ENCODE data around the gene ISM2.

DNA sequence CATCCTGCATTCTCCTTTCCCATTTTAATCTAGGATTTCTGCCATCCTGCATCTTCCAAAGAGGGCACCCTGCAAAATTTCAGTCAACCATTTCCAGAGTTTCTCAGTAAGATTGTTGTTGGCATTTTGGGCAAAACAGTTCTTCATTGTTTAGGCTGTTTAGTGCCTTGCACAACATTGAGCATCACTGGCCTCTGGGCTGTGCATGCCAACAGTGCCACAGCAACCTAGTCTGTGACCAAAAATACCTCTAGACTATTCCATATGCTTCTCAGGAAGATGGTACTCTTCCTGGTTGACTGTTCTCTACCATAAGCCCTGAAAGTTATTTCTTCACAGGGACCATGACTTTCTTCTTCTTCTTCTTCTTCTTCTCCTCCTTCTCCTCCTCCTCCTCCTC lies 32.5 kb upstream of the ISM2 start:
- TF ChIP-seq CTCF (IDR thresholded peaks at IDR 0.05; ENCODE audit: borderline replicate concordance, extremely low read depth, low read length, poor library complexity, severe bottlenecking), result no peak
- TF ChIP-seq EZH2 (IDR thresholded peaks at IDR 0.05; ENCODE audit: borderline replicate concordance, low read depth, low read length, severe bottlenecking), result no peak

Data from DND-41 (cell line).